Upper lobe of left lung (tissue), 4 donors: Measurements from ENCODE around the gene CETP.

Experiments
- CTCF ChIP-seq, 6 experiments: fragments of 450-650 bp in 4 of 6; fragments of 200-600 bp in 2 of 6; sonication (generic) in 2 of 6; IDR thresholded peaks; one replicate each; pipeline ENCODE4 v1.5.1; 2016 to 2019; ENCODE audit warnings: antibody characterized with exemption in 6 of 6
- EP300 ChIP-seq, 4 donors: sonication (generic); formaldehyde crosslinking; IDR thresholded peaks; one replicate each; pipeline ENCODE4 v1.5.1; 2017; ENCODE audit warnings: antibody characterized with exemption in 4 of 4, control low read depth in 2 of 4
- POLR2A ChIP-seq, 4 donors: fragments of 450-650 bp; IDR thresholded peaks; one replicate each; pipeline ENCODE4 v1.5.1; 2016 to 2017; ENCODE audit warnings: antibody characterized with exemption in 4 of 4, mild to moderate bottlenecking in 2 of 4
- POLR2AphosphoS5 ChIP-seq, 2 donors: sonication (generic); formaldehyde crosslinking; IDR thresholded peaks; one replicate each; pipeline ENCODE4 v1.5.1; 2017; ENCODE audit warnings: antibody characterized with exemption in 2 of 2

- TF ChIP-seq CTCF (IDR thresholded peaks at IDR 0.05), result no peak
- TF ChIP-seq POLR2A (IDR thresholded peaks at IDR 0.05), result no peak
- TF ChIP-seq EP300 (IDR thresholded peaks at IDR 0.05), result no peak
- no peak for TF ChIP-seq POLR2AphosphoS5 (IDR thresholded peaks at IDR 0.05)
These were observed 24.8 kb upstream of the CETP start for GRCh38 chr16:56936950-56937349.
